ENCODE data around the gene VWF. TPM values are rescaled to one million over a fixed set of nuclear protein-coding genes. Genes with fewer than 3 reads are reported as not detected.

VWF gene
- total RNA-seq, 2 donors from 2014 or later, result 248 to 476 TPM

GRCh38 chr12:5900533-5901205 lies 223.8 kb downstream of the VWF start:
- H3K27me3 Mint-ChIP-seq (ENCODE audit: insufficient read depth), result no peaks in the 10 kb centered on the region
- no peaks in the 10 kb centered on the region for H3K36me3 ChIP-seq (ENCODE audit: control insufficient read depth, insufficient read depth, low read length)
- no peak overlapping the region for H3K4me3 Mint-ChIP-seq
- no peaks in the 10 kb centered on the region for H3K9me3 ChIP-seq (ENCODE audit: control insufficient read depth, low read length)
- H3K4me3 ChIP-seq (ENCODE audit: low read length), result no peak overlapping the region
- no peaks in the 10 kb centered on the region for H3K9me3 Mint-ChIP-seq
- H3K4me1 ChIP-seq (ENCODE audit: control insufficient read depth, insufficient read depth, low read length), result no peaks in the 10 kb centered on the region
- WGBS, 2 experiments (ENCODE audit: insufficient coverage in 1 of 2, insufficient read length in 1 of 2), result 71 to 80% methylated on average over 5 to 15 of the region's 15 CpGs
- no peak for TF ChIP-seq CTCF (conservative IDR thresholded peaks at IDR 0.05)
- H3K36me3 Mint-ChIP-seq (ENCODE audit: low read depth), result peaks cover 38% of the 10 kb centered on the region
- peaks cover 22% of the 10 kb centered on the region for H3K4me1 Mint-ChIP-seq
- peak overlapping the region; percentile 45 for H3K27ac ChIP-seq (ENCODE audit: low read depth, low read length)
- no peak overlapping the region for H3K9ac ChIP-seq (ENCODE audit: extremely low read depth, low read length, poor library complexity, severe bottlenecking)
- no peaks in the 10 kb centered on the region for H3K27me3 ChIP-seq (ENCODE audit: control insufficient read depth, insufficient read depth, low read length, poor library complexity, severe bottlenecking)
- peak; percentile 46 for DNase-seq
- H3K27ac Mint-ChIP-seq, result no peak overlapping the region

- WGBS, 2 experiments (ENCODE audit: insufficient coverage in 1 of 2, insufficient read length in 1 of 2), result 84 to 94% methylated on average over 3 to 4 of the region's 4 CpGs
- Histone ChIP-seq H3K27me3 (ENCODE audit: control insufficient read depth, insufficient read depth, low read length, poor library complexity, severe bottlenecking) (no peaks in the 10 kb centered on the region), H3K9me3 (ENCODE audit: control insufficient read depth, low read length) (no peaks in the 10 kb centered on the region), H3K4me3 (ENCODE audit: low read length) (no peak overlapping the region), H3K4me1 (ENCODE audit: control insufficient read depth, insufficient read depth, low read length) (no peaks in the 10 kb centered on the region), H3K27ac (ENCODE audit: low read depth, low read length) (no peak overlapping the region), H3K9ac (ENCODE audit: extremely low read depth, low read length, poor library complexity, severe bottlenecking) (no peak overlapping the region), H3K36me3 (ENCODE audit: control insufficient read depth, insufficient read depth, low read length) (no peaks in the 10 kb centered on the region)
- peak; percentile 20 for DNase-seq
- peaks cover 43% of the 10 kb centered on the region for H3K36me3 Mint-ChIP-seq (ENCODE audit: low read depth)
- no peak overlapping the region for H3K27ac Mint-ChIP-seq
- no peak for TF ChIP-seq CTCF (conservative IDR thresholded peaks at IDR 0.05)
- H3K27me3 Mint-ChIP-seq (ENCODE audit: insufficient read depth), result no peaks in the 10 kb centered on the region
- H3K4me3 Mint-ChIP-seq, result no peak overlapping the region
- peaks cover 17% of the 10 kb centered on the region for H3K4me1 Mint-ChIP-seq
- peaks cover 5% of the 10 kb centered on the region for H3K9me3 Mint-ChIP-seq
Observed at GRCh38 chr12:5900076-5900475, 224.4 kb downstream of the VWF start.

- no peak overlapping the region for H3K4me3 ChIP-seq (ENCODE audit: low read length)
- peaks cover 9% of the 10 kb centered on the region for H3K9me3 Mint-ChIP-seq
- no peaks in the 10 kb centered on the region for H3K36me3 ChIP-seq (ENCODE audit: control insufficient read depth, insufficient read depth, low read length)
- no peaks in the 10 kb centered on the region for H3K27me3 Mint-ChIP-seq (ENCODE audit: insufficient read depth)
- no peak overlapping the region for H3K9ac ChIP-seq (ENCODE audit: extremely low read depth, low read length, poor library complexity, severe bottlenecking)
- H3K4me3 Mint-ChIP-seq, result no peak overlapping the region
- no peak overlapping the region for H3K27ac Mint-ChIP-seq
- H3K4me1 ChIP-seq (ENCODE audit: control insufficient read depth, insufficient read depth, low read length), result no peaks in the 10 kb centered on the region
- H3K27ac ChIP-seq (ENCODE audit: low read depth, low read length), result no peak overlapping the region
- H3K9me3 ChIP-seq (ENCODE audit: control insufficient read depth, low read length), result no peaks in the 10 kb centered on the region
- peak; percentile 28 for DNase-seq
- WGBS, 2 experiments (ENCODE audit: insufficient coverage in 1 of 2, insufficient read length in 1 of 2), result 98 to 100% methylated on average over 1 to 3 of the region's 3 CpGs
- H3K27me3 ChIP-seq (ENCODE audit: control insufficient read depth, insufficient read depth, low read length, poor library complexity, severe bottlenecking), result no peaks in the 10 kb centered on the region
- TF ChIP-seq CTCF (conservative IDR thresholded peaks at IDR 0.05), result no peak
- H3K36me3 Mint-ChIP-seq (ENCODE audit: low read depth), result peaks cover 47% of the 10 kb centered on the region
- H3K4me1 Mint-ChIP-seq, result peaks cover 13% of the 10 kb centered on the region
Observed at GRCh38 chr12:5899675-5900074, 224.8 kb downstream of the VWF start.
